HUES64 (cell line): Measurements from ENCODE around the gene BBS1.
"Not testable (repeated sequence)": the region's sequence is repeated elsewhere in the genome, so short reads cannot be mapped to it uniquely, and the experiment has no call there.

ENCODE experiments used
- H3K27ac ChIP-seq: 2 replicates; pipeline ENCODE4 v1.7.0; 2013; ENCODE audit warnings: low read depth, low read length, inconsistent platforms
- H3K27me3 ChIP-seq: 2 replicates; pipeline ENCODE4 v1.6.1; 2013; ENCODE audit warnings: mild to moderate bottlenecking, low read length; ENCODE audit not compliant: insufficient read depth
- H3K36me3 ChIP-seq: 2 replicates; pipeline ENCODE4 v1.6.1; 2013; ENCODE audit warnings: mild to moderate bottlenecking, low read length; ENCODE audit not compliant: insufficient read depth
- H3K4me1 ChIP-seq: 2 replicates; pipeline ENCODE4 v1.6.1; 2013; ENCODE audit warnings: mild to moderate bottlenecking, low read length, moderate library complexity; ENCODE audit not compliant: insufficient read depth
- H3K4me3 ChIP-seq: 2 replicates; pipeline ENCODE4 v1.5.1; 2013; ENCODE audit warnings: mild to moderate bottlenecking, low read length, moderate library complexity
- H3K9ac ChIP-seq: 2 replicates; pipeline ENCODE4 v1.6.1; 2013; ENCODE audit warnings: mild to moderate bottlenecking, low read depth, low read length
- H3K9me3 ChIP-seq: 2 replicates; pipeline ENCODE4 v1.6.1; 2013; ENCODE audit warnings: low read depth, low read length; ENCODE audit not compliant: insufficient read depth
- WGBS: fragments of 150-250, 120-280 bp; methylation state at CpG from one replicate; pipeline ENCODE4 v1.1.7; 2013; ENCODE audit warnings: missing lambda C conversion rate; 5-methylcytosine and 5-hydroxymethylcytosine counted together

Gene BBS1

GRCh38 chr11:66529069-66529468, 18.6 kb downstream of the BBS1 start:
- no peaks in the 10 kb centered on the region for H3K9me3 ChIP-seq
- peaks cover 3% of the 10 kb centered on the region for H3K36me3 ChIP-seq
- H3K27me3 ChIP-seq = no peaks in the 10 kb centered on the region
- H3K4me1 ChIP-seq = no peaks in the 10 kb centered on the region
- H3K4me3 ChIP-seq = no peak overlapping the region
- no peak overlapping the region for H3K27ac ChIP-seq
- no peak overlapping the region for H3K9ac ChIP-seq
- WGBS = 82% methylated on average over 10 of the region's 10 CpGs

DNA sequence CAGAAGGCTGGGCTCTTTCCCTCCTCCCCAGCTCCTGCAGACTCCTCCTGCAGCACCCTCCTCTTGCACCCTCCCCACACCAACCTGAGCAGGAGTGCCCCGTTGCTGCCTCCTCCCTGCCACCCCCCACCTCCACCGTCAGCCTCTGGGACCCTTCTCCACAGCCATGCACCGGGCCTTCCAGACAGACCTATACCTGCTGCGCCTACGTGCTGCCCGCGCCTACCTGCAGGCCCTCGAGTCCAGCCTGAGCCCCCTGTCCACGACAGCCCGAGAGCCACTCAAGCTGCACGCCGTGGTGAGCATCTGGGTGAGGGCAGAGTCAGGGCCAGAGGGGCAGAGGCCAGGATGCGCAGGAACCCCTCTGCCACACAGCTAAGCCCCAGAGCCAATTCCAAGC, 19.2 kb downstream of the BBS1 start:
- H3K27me3 ChIP-seq = no peaks in the 10 kb centered on the region
- no peaks in the 10 kb centered on the region for H3K9me3 ChIP-seq
- H3K9ac ChIP-seq = no peak overlapping the region
- WGBS = 93% methylated on average over 13 of the region's 13 CpGs
- H3K4me1 ChIP-seq = no peaks in the 10 kb centered on the region
- H3K36me3 ChIP-seq = peaks cover 3% of the 10 kb centered on the region
- no peak overlapping the region for H3K4me3 ChIP-seq
- no peak overlapping the region for H3K27ac ChIP-seq

- Histone ChIP-seq H3K27ac (no peak overlapping the region), H3K36me3 (peaks cover 3% of the 10 kb centered on the region), H3K4me3 (no peak overlapping the region), H3K4me1 (no peaks in the 10 kb centered on the region), H3K27me3 (no peaks in the 10 kb centered on the region), H3K9ac (no peak overlapping the region), H3K9me3 (no peaks in the 10 kb centered on the region)
- 89% methylated on average over 10 of the region's 10 CpGs for WGBS
These were observed 20.7 kb downstream of the BBS1 start for GRCh38 chr11:66530927-66531709.

GRCh38 chr11:66531841-66532240, 21.4 kb downstream of the BBS1 start:
- Histone ChIP-seq H3K4me1 (no peaks in the 10 kb centered on the region), H3K27me3 (no peaks in the 10 kb centered on the region), H3K27ac (no peak overlapping the region), H3K9ac (no peak overlapping the region), H3K9me3 (no peaks in the 10 kb centered on the region), H3K4me3 (no peak overlapping the region), H3K36me3 (peaks cover 3% of the 10 kb centered on the region)
- 88% methylated on average over 11 of the region's 11 CpGs for WGBS

GRCh38 chr11:66532784-66533183, 22.3 kb downstream of the BBS1 start:
- no peaks in the 10 kb centered on the region for H3K27me3 ChIP-seq
- no peak overlapping the region for H3K4me3 ChIP-seq
- H3K27ac ChIP-seq = no peak overlapping the region
- H3K36me3 ChIP-seq = no peaks in the 10 kb centered on the region; the same call in 1 of the 2 replicates
- no peaks in the 10 kb centered on the region for H3K9me3 ChIP-seq
- WGBS = 87% methylated on average over 6 of the region's 6 CpGs
- no peak overlapping the region for H3K9ac ChIP-seq
- H3K4me1 ChIP-seq = no peaks in the 10 kb centered on the region

DNA sequence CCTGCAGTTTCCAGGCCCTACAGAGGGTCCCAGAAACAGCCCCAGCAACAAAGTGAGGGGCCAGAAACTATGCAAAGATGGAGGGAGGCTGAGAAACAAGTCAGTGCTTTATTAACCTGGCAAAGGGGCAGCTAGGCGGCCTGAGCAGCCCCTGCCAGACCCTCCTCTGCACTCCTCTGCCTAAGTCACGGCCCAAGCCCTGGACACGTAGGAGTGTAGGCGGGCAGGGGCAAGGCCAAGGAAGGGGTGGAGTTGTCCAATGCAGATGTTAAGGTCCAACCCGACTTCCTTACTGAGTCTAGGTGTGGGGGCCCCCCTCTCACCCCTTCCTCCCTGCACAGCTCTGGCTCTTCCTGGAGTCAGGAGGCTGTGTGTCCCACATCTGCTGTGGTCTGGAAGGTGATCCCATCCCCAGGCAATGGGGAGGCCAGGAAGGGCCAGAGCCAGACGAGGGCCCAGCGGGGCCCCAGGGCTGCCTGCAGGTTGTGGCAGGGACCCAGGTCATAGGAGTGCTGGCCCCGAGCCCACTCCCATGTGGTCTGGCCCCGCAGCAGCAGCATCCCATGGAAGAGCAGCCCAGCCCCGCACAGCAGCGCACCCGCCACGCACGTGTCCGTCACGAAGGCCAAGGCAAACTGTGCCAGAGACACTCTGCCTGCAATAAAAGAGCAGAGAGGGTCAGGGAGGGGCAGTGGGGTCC, 28.9 kb downstream of the BBS1 start:
- Histone ChIP-seq H3K27ac (peak overlapping the region; percentile 55), H3K36me3 (no peaks in the 10 kb centered on the region; the same call in 1 of the 2 replicates), H3K27me3 (no peaks in the 10 kb centered on the region), H3K4me3 (no peak overlapping the region), H3K9me3 (no peaks in the 10 kb centered on the region), H3K4me1 (no peaks in the 10 kb centered on the region), H3K9ac (peak overlapping the region; percentile 16; the same call in 1 of the 2 replicates)
- 91% methylated on average over 16 of the region's 16 CpGs for WGBS

DNA sequence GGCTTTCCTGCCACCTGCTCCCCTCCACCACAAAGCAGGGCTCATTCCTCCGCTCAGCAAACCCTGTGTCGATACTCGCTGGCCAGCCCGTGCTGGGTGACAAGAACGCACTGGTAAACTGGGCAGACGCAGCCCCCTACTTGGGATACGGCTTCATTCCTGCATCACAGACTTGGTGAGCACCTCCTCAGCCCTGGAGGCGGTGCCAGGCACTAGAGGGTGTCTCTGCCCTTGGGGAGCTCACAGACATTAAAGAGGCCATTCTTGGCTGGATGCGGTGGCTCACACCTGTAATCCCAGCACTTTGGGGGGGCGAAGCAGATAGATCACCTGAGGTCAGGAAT, 29.4 kb downstream of the BBS1 start:
- Histone ChIP-seq H3K27ac (no peak overlapping the region), H3K4me1 (no peaks in the 10 kb centered on the region), H3K4me3 (no peak overlapping the region), H3K36me3 (no peaks in the 10 kb centered on the region; the same call in 1 of the 2 replicates), H3K27me3 (no peaks in the 10 kb centered on the region), H3K9me3 (no peaks in the 10 kb centered on the region), H3K9ac (0 out of 2 replicates have a peak overlapping the region, but pooled peaks have one; percentile 16)
- 93% methylated on average over 10 of the region's 10 CpGs for WGBS

- not testable (repeated sequence) for H3K36me3 ChIP-seq
These were observed 30.2 kb downstream of the BBS1 start for GRCh38 chr11:66540598-66540997.

GRCh38 chr11:66541892-66542291, 31.5 kb downstream of the BBS1 start:
- H3K4me1 ChIP-seq = peaks cover 3% of the 10 kb centered on the region; the same call in 1 of the 2 replicates
- H3K9me3 ChIP-seq = no peaks in the 10 kb centered on the region
- no peak overlapping the region for H3K9ac ChIP-seq
- no peak overlapping the region for H3K27ac ChIP-seq
- WGBS = 93% methylated on average over 4 of the region's 4 CpGs
- H3K4me3 ChIP-seq = no peak overlapping the region
- no peaks in the 10 kb centered on the region; the same call in 1 of the 2 replicates for H3K36me3 ChIP-seq
- no peaks in the 10 kb centered on the region for H3K27me3 ChIP-seq

More at GRCh38 chr11:66540598-66540997, 30.2 kb downstream of the BBS1 start:
- not testable (repeated sequence) for H3K4me3 ChIP-seq, H3K27me3 ChIP-seq, H3K9ac ChIP-seq, H3K4me1 ChIP-seq, H3K9me3 ChIP-seq, H3K27ac ChIP-seq
- WGBS = 97% methylated on average over 8 of the region's 8 CpGs

DNA sequence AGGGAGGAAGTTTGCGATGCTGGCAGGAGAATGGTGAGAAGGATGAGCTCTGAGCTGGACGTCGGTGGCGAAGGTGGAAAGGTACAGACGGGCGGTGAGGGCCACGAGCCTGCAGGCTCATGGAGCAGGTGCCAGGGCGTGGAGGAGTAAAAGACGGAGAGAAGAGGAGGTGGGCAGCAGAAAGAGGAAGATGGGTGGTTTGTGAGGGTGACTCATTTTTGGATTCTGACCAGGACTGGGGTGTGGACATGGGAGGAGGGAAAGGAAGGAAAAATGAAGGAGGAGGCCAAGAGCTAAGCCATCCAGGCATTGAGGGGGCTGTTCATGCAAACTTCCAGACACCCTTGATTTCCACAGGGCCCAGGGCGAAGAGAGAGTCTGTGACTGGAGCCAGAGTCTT, 31.9 kb downstream of the BBS1 start:
- no peaks in the 10 kb centered on the region for H3K27me3 ChIP-seq
- H3K9ac ChIP-seq = no peak overlapping the region
- H3K9me3 ChIP-seq = no peaks in the 10 kb centered on the region
- H3K36me3 ChIP-seq = no peaks in the 10 kb centered on the region; the same call in 1 of the 2 replicates
- no peak overlapping the region for H3K4me3 ChIP-seq
- H3K4me1 ChIP-seq = peaks cover 5% of the 10 kb centered on the region
- no peak overlapping the region for H3K27ac ChIP-seq
- 94% methylated on average over 10 of the region's 10 CpGs for WGBS

GRCh38 chr11:66543263-66544107, 33.0 kb downstream of the BBS1 start:
- Histone ChIP-seq H3K27ac (no peak overlapping the region), H3K27me3 (no peaks in the 10 kb centered on the region), H3K4me1 (peaks cover 10% of the 10 kb centered on the region), H3K9me3 (no peaks in the 10 kb centered on the region), H3K9ac (no peak overlapping the region), H3K4me3 (no peak overlapping the region), H3K36me3 (no peaks in the 10 kb centered on the region; the same call in 1 of the 2 replicates)
- WGBS = 55% methylated on average over 26 of the region's 26 CpGs
